CD4-positive, alpha-beta T cell (primary cell): ENCODE data around the gene NR1D2. TPM values are rescaled to one million over a fixed set of nuclear protein-coding genes. Genes with fewer than 3 reads are reported as not detected.

ENCODE experiments used
- ATAC-seq: fragments of 200-7000 bp; cut with Tn5 transposase; one replicate; pipeline ENCODE4 v1.10.0; 2022; ENCODE audit warnings: mild to moderate bottlenecking; ENCODE audit not compliant: poor library complexity
- CTCF ChIA-PET: fragments of 350-600 bp; sonication (Branson Sonifier 250); formaldehyde crosslinking; loops from one replicate; lab custom pipeline; 2021; ENCODE audit warnings: antibody characterized with exemption, inconsistent platforms; lab: Charles Lee
- POLR2A ChIA-PET: fragments of 350-600 bp; sonication (Branson Sonifier 250); formaldehyde crosslinking; loops from one replicate; lab custom pipeline; 2021; ENCODE audit warnings: antibody characterized with exemption, inconsistent platforms; lab: Charles Lee
- DNase-seq, 14 experiments: peaks; one replicate each; pipeline ENCODE4 v3.0.0-alpha.2; 2013 to 2020; ENCODE audit warnings: mixed read lengths in 2 of 14
- H3K27ac ChIP-seq, 2 donors: one replicate each; pipeline versions ENCODE4 v1.5.1 to v1.7.0; 2013; ENCODE audit warnings: low read length in 2 of 2, low read depth in 1 of 2, mild to moderate bottlenecking in 1 of 2
- H3K27me3 ChIP-seq, 2 experiments: 1 replicate in 1 of 2; 2 replicates in 1 of 2; pipeline versions ENCODE4 v1.6.1 to v1.7.0; 2013; ENCODE audit warnings: low read length in 2 of 2, control low read depth in 1 of 2, mild to moderate bottlenecking in 1 of 2, moderate library complexity in 1 of 2; ENCODE audit not compliant: insufficient read depth in 2 of 2, control insufficient read depth in 1 of 2
- H3K36me3 ChIP-seq: one replicate; pipeline ENCODE4 v1.6.1; 2013; ENCODE audit warnings: low read length, control low read depth; ENCODE audit not compliant: insufficient read depth
- H3K4me1 ChIP-seq: one replicate; pipeline ENCODE4 v1.6.1; 2013; ENCODE audit warnings: low read length, control low read depth; ENCODE audit not compliant: insufficient read depth
- H3K4me3 ChIP-seq: one replicate; pipeline ENCODE4 v1.5.1; 2013; ENCODE audit warnings: mild to moderate bottlenecking, low read length, moderate library complexity
- H3K9me3 ChIP-seq, 2 experiments: 1 replicate in 1 of 2; 2 replicates in 1 of 2; pipeline versions ENCODE4 v1.6.1 to v1.7.0; 2013; ENCODE audit warnings: low read length in 2 of 2, mild to moderate bottlenecking in 2 of 2, control low read depth in 1 of 2, moderate library complexity in 1 of 2; ENCODE audit not compliant: control insufficient read depth in 1 of 2, insufficient read depth in 1 of 2
- H3K27ac Mint-ChIP-seq: one replicate; pipeline ENCODE4 v1.8.0; 2020; ENCODE audit warnings: mixed read lengths
- H3K27me3 Mint-ChIP-seq: one replicate; pipeline ENCODE4 v1.8.0; 2021; ENCODE audit warnings: mixed read lengths
- H3K36me3 Mint-ChIP-seq: one replicate; pipeline ENCODE4 v1.8.0; 2021; ENCODE audit warnings: low read depth, mixed read lengths
- H3K4me1 Mint-ChIP-seq: one replicate; pipeline ENCODE4 v1.8.0; 2021; ENCODE audit warnings: low read depth, mixed read lengths
- H3K4me3 Mint-ChIP-seq: one replicate; pipeline ENCODE4 v1.8.0; 2020; ENCODE audit warnings: mild to moderate bottlenecking, mixed read lengths
- H3K9me3 Mint-ChIP-seq: one replicate; pipeline ENCODE4 v1.8.0; 2020; ENCODE audit warnings: mixed read lengths
- CTCF ChIP-seq: fragments of 200-600 bp; IDR thresholded peaks from one replicate; pipeline ENCODE4 v1.8.0; 2022; ENCODE audit warnings: antibody characterized with exemption, mild to moderate bottlenecking
- intact Hi-C, 2 experiments: fragments of 100-400 bp; cut with DNase I in 1 of 2; cut with micrococcal nuclease in 1 of 2; formaldehyde crosslinking; loops; one replicate each; pipeline versions ENCODE4 v1.15.1 to v1.9.0; 2023 to 2025; cut with DNase I, micrococcal nuclease
- total RNA-seq, 174 experiments: library from RNA in 2 of 174; stranded (reverse) in 2 of 174; gene quantifications; one replicate each; pipeline ENCODE4 v1.2.3 and lab custom pipeline; 2021 to 2026

Gene NR1D2
- total RNA-seq, 2 experiments from 2014 or later, result 111 to 113 TPM

- H3K4me3 Mint-ChIP-seq, result no peak overlapping the region
- H3K9me3 Mint-ChIP-seq, result no peaks in the 10 kb centered on the region
- POLR2A ChIA-PET, result interaction anchor here (2.6 kb wide), 1 partner anchor 12 kb away, joined by 16 read pairs; the partner anchor contains the start of genes NKIRAS1 and RPL15
- H3K27me3 ChIP-seq, result no peaks in the 10 kb centered on the region
- CTCF ChIA-PET, result no interaction called here
- H3K27me3 Mint-ChIP-seq, result no peaks in the 10 kb centered on the region
- no peaks in the 10 kb centered on the region for H3K36me3 ChIP-seq
- H3K4me1 Mint-ChIP-seq, result no peaks in the 10 kb centered on the region
- DNase-seq (no peak), ATAC-seq (no peak)
- intact Hi-C loops, result no loop called here
- H3K4me1 ChIP-seq, result no peaks in the 10 kb centered on the region
- H3K36me3 Mint-ChIP-seq, result no peaks in the 10 kb centered on the region
- H3K9me3 ChIP-seq, result no peaks in the 10 kb centered on the region
- H3K27ac Mint-ChIP-seq, result no peak overlapping the region
- TF ChIP-seq CTCF, result no peak
- H3K27ac ChIP-seq, result no peak overlapping the region
- H3K4me3 ChIP-seq, result no peak overlapping the region
Measured at GRCh38 chr3:23928524-23928923, 16.6 kb upstream of the NR1D2 start.

GRCh38 chr3:23931597-23931996, 13.5 kb upstream of the NR1D2 start:
- intact Hi-C loops, result no loop called here
- no peak overlapping the region for H3K27ac ChIP-seq
- POLR2A ChIA-PET, result no interaction called here
- no peak overlapping the region for H3K4me3 ChIP-seq
- H3K27me3 ChIP-seq, result no peaks in the 10 kb centered on the region
- DNase-seq (no peak), ATAC-seq (no peak)
- H3K27me3 Mint-ChIP-seq, result no peaks in the 10 kb centered on the region
- H3K9me3 Mint-ChIP-seq, result no peaks in the 10 kb centered on the region
- no peaks in the 10 kb centered on the region for H3K4me1 ChIP-seq
- no peaks in the 10 kb centered on the region for H3K4me1 Mint-ChIP-seq
- no peak overlapping the region for H3K4me3 Mint-ChIP-seq
- CTCF ChIA-PET, result no interaction called here
- H3K36me3 Mint-ChIP-seq, result no peaks in the 10 kb centered on the region
- H3K9me3 ChIP-seq, result no peaks in the 10 kb centered on the region
- H3K36me3 ChIP-seq, result no peaks in the 10 kb centered on the region
- TF ChIP-seq CTCF, result no peak
- H3K27ac Mint-ChIP-seq, result no peak overlapping the region

GRCh38 chr3:23932571-23932970, 12.5 kb upstream of the NR1D2 start:
- no peak for TF ChIP-seq CTCF
- CTCF ChIA-PET, result interaction anchor here (0.7 kb wide), 1 partner anchor 8 kb away, joined by 3 read pairs; no protein-coding TSS in a partner anchor
- Mint-ChIP-seq H3K4me3 (no peak overlapping the region), H3K27me3 (no peaks in the 10 kb centered on the region), H3K36me3 (no peaks in the 10 kb centered on the region), H3K27ac (no peak overlapping the region), H3K4me1 (no peaks in the 10 kb centered on the region), H3K9me3 (no peaks in the 10 kb centered on the region)
- DNase-seq, result no peak
- Histone ChIP-seq H3K4me3 (no peak overlapping the region), H3K36me3 (no peaks in the 10 kb centered on the region), H3K27ac (no peak overlapping the region), H3K27me3 (no peaks in the 10 kb centered on the region), H3K9me3 (no peaks in the 10 kb centered on the region), H3K4me1 (no peaks in the 10 kb centered on the region)
- POLR2A ChIA-PET, result no interaction called here
- ATAC-seq, result no peak
- intact Hi-C loops, result no loop called here
